HepG2 (cell line): ENCODE data around the gene SLC13A3. TPM values are rescaled to one million over a fixed set of nuclear protein-coding genes. Genes with fewer than 3 reads are reported as not detected.

Experiments used
- ARID5B ChIP-seq: IDR thresholded peaks from 2 replicates; pipeline ENCODE4 v1.4.0; 2020; ENCODE audit warnings: mild to moderate bottlenecking, missing genetic modification reagents
- ATF2 ChIP-seq: sonication (generic); formaldehyde crosslinking; IDR thresholded peaks from 2 replicates; pipeline ENCODE4 v1.4.0; 2020; ENCODE audit warnings: missing genetic modification reagents
- ATM ChIP-seq: fragments of 450-650 bp; IDR thresholded peaks from 2 replicates; pipeline ENCODE4 v1.7.1; 2017; ENCODE audit warnings: mild to moderate bottlenecking, borderline replicate concordance
- BHLHE40 ChIP-seq: IDR thresholded peaks from 2 replicates; pipeline ENCODE4 v1.6.1; 2011; ENCODE audit warnings: low read length, improper control_type of control experiment
- CEBPG ChIP-seq: IDR thresholded peaks from 2 replicates; pipeline ENCODE4 v1.6.1; 2016
- HNF4A ChIP-seq: sonication (generic); formaldehyde crosslinking; IDR thresholded peaks from 2 replicates; pipeline ENCODE4 v1.4.0; 2020; ENCODE audit warnings: missing genetic modification reagents
- MYC ChIP-seq: sonication (generic); formaldehyde crosslinking; IDR thresholded peaks from 2 replicates; pipeline ENCODE4 v1.9.0; 2021; ENCODE audit warnings: missing genetic modification reagents, borderline replicate concordance
- NCOA2 ChIP-seq: sonication (generic); formaldehyde crosslinking; IDR thresholded peaks from 2 replicates; pipeline ENCODE4 v1.8.0; 2022; ENCODE audit warnings: inconsistent platforms
- SOX5 ChIP-seq: IDR thresholded peaks from 2 replicates; pipeline ENCODE4 v1.6.1; 2016; ENCODE audit warnings: borderline replicate concordance
- TARDBP ChIP-seq: sonication (generic); formaldehyde crosslinking; IDR thresholded peaks from 2 replicates; pipeline ENCODE4 v1.8.0; 2022; ENCODE audit warnings: mild to moderate bottlenecking, missing genetic modification reagents
- THRA ChIP-seq: sonication (generic); formaldehyde crosslinking; IDR thresholded peaks from 2 replicates; pipeline ENCODE4 v1.4.0; 2020; ENCODE audit warnings: missing genetic modification reagents, borderline replicate concordance
- ZBTB10 ChIP-seq: sonication (generic); formaldehyde crosslinking; IDR thresholded peaks from 2 replicates; pipeline ENCODE4 v1.4.0; 2020; ENCODE audit warnings: missing genetic modification reagents, borderline replicate concordance
- ZNF232 ChIP-seq: sonication (generic); formaldehyde crosslinking; IDR thresholded peaks from 2 replicates; pipeline ENCODE4 v1.4.0; 2020; ENCODE audit warnings: missing genetic modification reagents, borderline replicate concordance
- ZNF704 ChIP-seq: sonication (generic); formaldehyde crosslinking; IDR thresholded peaks from 2 replicates; pipeline ENCODE4 v1.8.1; 2023; ENCODE audit warnings: mild to moderate bottlenecking, inconsistent platforms, moderate library complexity, missing genetic modification reagents, borderline replicate concordance
- ZNF770 ChIP-seq: sonication (generic); formaldehyde crosslinking; IDR thresholded peaks from 2 replicates; pipeline ENCODE4 v1.5.0; 2020; ENCODE audit warnings: mild to moderate bottlenecking, missing genetic modification reagents
- polyA plus RNA-seq, 8 experiments: library from polyadenylated mRNA; depleted of rRNA in 3 of 8; stranded (reverse) in 7 of 8; unstranded in 1 of 8; fragments of >200 nt; fragmentation: Illumina TruSeq in 4 of 8; extraction: Trizol in 4 of 8; gene quantifications; 2 replicates each; pipeline versions ENCODE4 v1.2.1 to v1.2.3, GENCODE V29; 2011 to 2016; ENCODE audit warnings: low read depth in 4 of 8, missing spikeins in 1 of 8, mixed read lengths in 1 of 8; ENCODE audit not compliant: insufficient read depth in 1 of 8
- total RNA-seq, 5 experiments: library from RNA; depleted of rRNA; stranded (reverse); fragments of >200 nt; fragmentation: Illumina TruSeq; extraction: Trizol; gene quantifications; 2 replicates each; pipeline ENCODE4 v1.2.3, GENCODE V29; 2016; ENCODE audit warnings: low read depth in 1 of 5

The SLC13A3 gene
- total and polyA plus RNA-seq, 2 of the 13 experiments (the other 11 are each of a cell fraction or from before 2014, with no cell fraction given) = 66.5 to 76.0 TPM

GRCh38 chr20:46676649-46677316, 25.5 kb upstream of the SLC13A3 start (continued):
- TF ChIP-seq ZNF704 (CRISPR knock-in tag) = 0 out of 2 replicates have a peak, but pooled peaks have one; percentile 14
- TF ChIP-seq ATM = 0 out of 2 replicates have a peak, but pooled peaks have one; percentile 32
- 0 out of 2 replicates have a peak, but pooled peaks have one; percentile 25 for TF ChIP-seq ATF2 (CRISPR knock-in tag)
- TF ChIP-seq NCOA2 (CRISPR knock-in tag) = peak; percentile 72
- TF ChIP-seq HNF4A = peak; percentile 75
- TF ChIP-seq BHLHE40 = peak; percentile 54; the same call in 1 of the 2 replicates
- TF ChIP-seq MYC = peak; percentile 32; the same call in 1 of the 2 replicates
- peak; percentile 38; the same call in 1 of the 2 replicates for TF ChIP-seq ZNF770 (CRISPR knock-in tag)
- TF ChIP-seq THRA = peak; percentile 70; the same call in 1 of the 2 replicates
- TF ChIP-seq SOX5 = peak; percentile 56
- TF ChIP-seq ARID5B = peak; percentile 80
- peak; percentile 45; the same call in 1 of the 2 replicates for TF ChIP-seq CEBPG (CRISPR knock-in tag)
- TF ChIP-seq ZNF232 (CRISPR knock-in tag) = 0 out of 2 replicates have a peak, but pooled peaks have one; percentile 17
- TF ChIP-seq TARDBP (CRISPR knock-in tag) = 0 out of 2 replicates have a peak, but pooled peaks have one; percentile 51
- TF ChIP-seq ZBTB10 (CRISPR knock-in tag) = 0 out of 2 replicates have a peak, but pooled peaks have one; percentile 48
